GM12892 (cell line): ENCODE measurements around the gene CD36.

Source experiments
- POLR2A ChIP-seq: IDR thresholded peaks from 2 replicates; pipeline ENCODE4 v1.6.1; 2011; ENCODE audit warnings: low read depth, low read length, control low read depth
- POLR2AphosphoS5 ChIP-seq: IDR thresholded peaks from 2 replicates; pipeline ENCODE4 v1.6.1; 2011; ENCODE audit warnings: low read depth, low read length, control low read depth
- TAF1 ChIP-seq: IDR thresholded peaks from 2 replicates; pipeline ENCODE4 v1.6.1; 2011; ENCODE audit warnings: low read depth, mild to moderate bottlenecking, control low read depth, low read length, borderline replicate concordance

GRCh38 chr7:80607136-80607535 is 31.3 kb upstream of the CD36 start:
- TF ChIP-seq POLR2AphosphoS5 (no peak), TAF1 (no peak), POLR2A (no peak)
